ENCODE measurements around the gene HERC5.

Gene HERC5

DNA sequence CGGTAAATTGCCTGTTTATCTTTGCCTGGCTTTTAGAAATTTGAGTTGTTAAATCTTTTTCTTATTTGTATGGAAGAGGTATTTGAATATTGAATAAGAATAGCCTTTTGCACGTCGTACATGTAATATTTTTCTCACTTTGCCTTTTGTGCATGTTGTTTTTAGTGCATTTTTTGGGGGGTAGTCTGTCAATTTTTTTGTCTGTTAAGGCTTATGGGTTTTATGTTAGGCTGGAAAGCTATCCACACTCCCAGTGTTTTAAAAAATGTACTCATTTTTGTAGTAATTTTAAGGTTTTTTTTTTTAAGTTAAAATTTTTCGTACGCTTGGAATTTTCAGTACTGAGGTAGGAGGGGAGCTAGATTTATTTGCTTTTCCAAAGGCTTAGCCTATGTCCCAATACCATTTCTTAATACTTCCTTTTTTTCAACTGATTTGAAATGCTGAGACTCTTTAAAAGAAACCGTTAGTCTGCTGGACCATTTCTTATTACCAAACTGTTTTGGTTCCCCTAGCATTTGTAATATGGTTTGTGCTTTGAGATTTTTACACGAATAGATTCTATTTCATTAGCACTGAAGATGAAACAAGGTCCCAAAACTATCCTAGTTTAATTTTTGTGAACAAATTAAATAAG, 1.3 kb downstream of the HERC5 start:
- intact Hi-C loops (cut with micrococcal nuclease), result loop anchor here (2.0 kb wide), 1 partner anchor 61 kb away; no protein-coding TSS in a partner anchor
- H3K27ac Mint-ChIP-seq, result peak overlapping the region; percentile 89
- H3K4me3 Mint-ChIP-seq, result peak overlapping the region; percentile 96
- peaks cover 13% of the 10 kb centered on the region for H3K36me3 Mint-ChIP-seq (ENCODE audit: low read depth)
- peaks cover 13% of the 10 kb centered on the region for H3K4me1 Mint-ChIP-seq (ENCODE audit: low read depth)
- no peaks in the 10 kb centered on the region for H3K9me3 Mint-ChIP-seq
- H3K27me3 Mint-ChIP-seq, result peaks cover 5% of the 10 kb centered on the region

DNA sequence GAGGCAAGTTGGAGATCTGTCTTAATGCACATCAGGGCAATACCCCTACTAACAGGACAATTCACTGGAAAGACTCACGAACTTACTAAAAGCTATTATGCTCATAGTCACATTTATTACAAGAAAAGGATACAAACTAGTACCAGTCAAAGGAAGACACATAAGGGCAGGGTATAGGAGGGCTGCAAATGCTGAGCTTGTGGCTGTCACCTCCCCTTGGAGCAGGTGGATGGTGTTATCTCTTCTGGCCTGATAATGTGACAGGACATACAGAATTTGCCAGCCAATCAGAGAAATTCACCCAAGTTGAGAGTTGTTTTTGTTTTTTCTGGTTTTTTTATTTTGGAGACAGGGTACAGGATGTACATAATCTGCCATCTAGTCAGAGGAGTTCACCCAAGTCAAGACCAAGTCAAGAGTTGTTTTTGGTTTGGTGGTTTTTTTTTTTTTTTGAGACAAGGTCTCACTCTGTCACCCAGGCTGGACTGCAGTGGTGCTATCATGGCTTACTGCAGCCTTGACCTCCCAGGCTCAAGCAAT, 8.8 kb downstream of the HERC5 start:
- intact Hi-C loops (cut with micrococcal nuclease), result no loop called here
- no peaks in the 10 kb centered on the region for H3K9me3 Mint-ChIP-seq
- no peak overlapping the region for H3K27ac Mint-ChIP-seq
- H3K27me3 Mint-ChIP-seq, result no peaks in the 10 kb centered on the region
- H3K36me3 Mint-ChIP-seq (ENCODE audit: low read depth), result peaks cover 26% of the 10 kb centered on the region
- H3K4me1 Mint-ChIP-seq (ENCODE audit: low read depth), result no peaks in the 10 kb centered on the region
- no peak overlapping the region for H3K4me3 Mint-ChIP-seq

DNA sequence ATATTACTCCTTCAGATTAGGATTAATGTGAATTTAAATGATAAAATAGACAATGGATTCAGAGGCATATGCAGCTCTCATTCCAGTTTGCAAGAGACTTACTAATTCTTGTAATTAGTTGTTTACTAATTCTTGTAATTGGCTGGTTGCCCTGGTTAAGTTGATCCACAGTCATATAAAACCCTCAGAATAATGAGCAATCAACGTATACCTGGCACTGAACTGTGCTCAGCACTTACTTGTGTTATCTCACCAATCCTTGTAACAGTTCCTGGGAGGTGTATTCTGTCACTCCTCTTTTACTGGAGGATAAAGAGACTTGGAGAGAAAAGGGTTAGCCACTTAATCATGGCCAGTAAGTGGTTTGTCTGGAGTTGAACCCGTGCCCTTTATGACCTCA, 10.5 kb downstream of the HERC5 start:
- Mint-ChIP-seq H3K4me1 (ENCODE audit: low read depth) (no peaks in the 10 kb centered on the region), H3K36me3 (ENCODE audit: low read depth) (peaks cover 26% of the 10 kb centered on the region), H3K9me3 (no peaks in the 10 kb centered on the region), H3K27me3 (no peaks in the 10 kb centered on the region), H3K4me3 (no peak overlapping the region), H3K27ac (no peak overlapping the region)
- intact Hi-C loops (cut with micrococcal nuclease), result no loop called here

DNA sequence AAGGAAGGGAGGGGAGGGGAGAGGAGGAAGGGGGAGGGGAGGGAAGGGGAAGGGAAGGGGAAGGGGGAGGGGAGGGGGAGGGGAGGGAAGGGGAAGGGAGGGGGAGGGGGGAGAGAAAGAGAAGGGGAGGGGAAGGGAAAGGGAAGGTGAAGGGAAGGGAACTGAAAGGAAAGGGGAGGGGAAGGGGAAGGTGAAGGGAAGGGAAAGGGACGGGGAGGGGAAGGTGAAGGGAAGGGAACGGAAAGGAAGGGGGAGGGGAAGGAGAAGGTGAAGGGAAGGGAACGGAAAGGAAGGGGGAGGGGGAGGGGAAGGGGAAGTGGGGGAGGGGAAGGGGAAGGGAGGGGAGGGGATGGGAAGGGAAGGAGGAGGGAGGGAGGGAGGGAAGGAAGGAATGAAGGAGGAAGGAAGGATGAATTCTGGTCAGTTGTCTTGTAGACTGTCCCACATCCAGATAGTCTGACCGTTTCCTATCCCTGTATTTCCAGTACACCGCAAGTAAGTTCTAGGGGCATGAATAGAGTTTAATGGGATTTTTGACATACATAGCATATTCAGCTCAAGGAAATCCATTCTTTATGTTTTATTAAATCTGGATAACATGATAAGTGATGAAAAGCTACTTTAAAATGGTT, 20.4 kb downstream of the HERC5 start:
- H3K36me3 Mint-ChIP-seq (ENCODE audit: low read depth), result peaks cover 12% of the 10 kb centered on the region
- no peaks in the 10 kb centered on the region for H3K27me3 Mint-ChIP-seq
- H3K4me1 Mint-ChIP-seq (ENCODE audit: low read depth), result peaks cover 11% of the 10 kb centered on the region
- intact Hi-C loops (cut with micrococcal nuclease), result no loop called here
- no peaks in the 10 kb centered on the region for H3K9me3 Mint-ChIP-seq
- no peak overlapping the region for H3K27ac Mint-ChIP-seq
- H3K4me3 Mint-ChIP-seq, result no peak overlapping the region

DNA sequence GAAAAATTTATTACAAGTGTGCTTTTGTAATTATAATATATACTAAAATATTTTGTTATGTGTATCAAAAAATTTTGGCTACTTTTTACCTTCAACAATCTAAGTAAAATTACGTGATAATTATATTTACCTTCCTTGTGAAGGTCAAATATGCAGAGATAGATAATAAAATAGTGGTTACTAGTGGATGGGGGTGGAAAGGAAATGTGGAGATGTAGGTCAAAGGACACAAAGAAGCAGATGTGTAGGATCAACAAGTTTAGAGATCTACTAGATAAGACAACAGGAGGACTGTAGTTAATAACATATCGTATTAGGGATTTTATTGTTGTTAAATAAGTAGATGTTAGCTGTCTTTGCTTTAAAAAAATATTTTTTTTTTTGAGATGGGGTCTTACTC, 21.3 kb downstream of the HERC5 start:
- intact Hi-C loops (cut with micrococcal nuclease), result no loop called here
- Mint-ChIP-seq H3K9me3 (no peaks in the 10 kb centered on the region), H3K27ac (no peak overlapping the region), H3K4me1 (ENCODE audit: low read depth) (peaks cover 10% of the 10 kb centered on the region), H3K4me3 (no peak overlapping the region), H3K27me3 (no peaks in the 10 kb centered on the region), H3K36me3 (ENCODE audit: low read depth) (peaks cover 8% of the 10 kb centered on the region)

DNA sequence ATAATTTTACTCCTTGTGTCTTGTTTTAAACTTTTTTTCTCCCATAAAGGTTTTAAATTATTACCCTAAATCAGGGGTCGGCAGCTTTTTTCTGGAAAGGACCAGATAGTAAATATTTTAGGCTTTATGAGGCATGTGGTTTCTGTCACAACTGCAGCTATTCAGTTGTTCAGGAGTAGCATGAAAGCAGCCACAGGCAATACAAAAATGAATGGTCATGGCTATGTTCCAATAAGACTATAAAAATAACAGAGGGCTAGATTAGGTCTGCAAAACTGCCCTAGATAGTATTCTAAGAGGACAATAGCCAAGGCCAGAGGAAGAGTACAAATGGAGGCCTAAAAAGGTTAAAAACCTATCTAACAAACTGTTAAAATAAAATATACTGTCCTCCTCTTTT, 24.6 kb downstream of the HERC5 start:
- H3K36me3 Mint-ChIP-seq (ENCODE audit: low read depth), result no peaks in the 10 kb centered on the region
- H3K27ac Mint-ChIP-seq, result no peak overlapping the region
- peaks cover 7% of the 10 kb centered on the region for H3K4me1 Mint-ChIP-seq (ENCODE audit: low read depth)
- no peaks in the 10 kb centered on the region for H3K9me3 Mint-ChIP-seq
- no peaks in the 10 kb centered on the region for H3K27me3 Mint-ChIP-seq
- H3K4me3 Mint-ChIP-seq, result no peak overlapping the region
- intact Hi-C loops (cut with micrococcal nuclease), result no loop called here

DNA sequence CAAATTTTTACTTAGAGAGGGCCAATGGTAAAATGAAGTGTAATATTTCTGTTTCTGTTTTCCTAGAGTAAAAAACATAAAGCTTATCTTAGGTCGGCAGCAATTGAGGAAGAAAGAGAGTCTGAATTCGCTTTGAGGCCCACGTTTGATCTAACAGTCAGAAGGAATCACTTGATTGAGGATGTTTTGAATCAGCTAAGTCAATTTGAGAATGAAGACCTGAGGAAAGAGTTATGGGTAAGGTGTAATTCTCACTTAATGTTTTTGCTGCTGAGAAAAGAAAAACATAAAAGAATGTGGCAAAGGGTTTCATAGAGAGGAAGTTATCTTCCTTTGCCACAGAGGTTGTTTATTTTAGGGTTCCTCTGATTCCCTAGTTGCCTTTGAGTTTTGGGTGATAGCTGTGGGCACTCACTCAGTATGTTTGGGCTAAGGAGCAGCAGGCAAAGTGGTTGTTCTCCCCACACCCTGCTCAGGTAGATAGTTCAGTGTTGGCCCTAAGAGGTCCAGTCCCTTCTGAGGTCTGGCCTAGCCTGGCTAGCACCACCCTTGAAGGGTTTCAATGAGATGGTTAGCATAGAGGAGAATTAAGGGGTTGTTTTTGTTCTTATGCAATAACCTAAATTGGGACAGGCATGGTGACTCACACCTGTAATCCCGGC, 32.3 kb downstream of the HERC5 start:
- no peak overlapping the region for H3K27ac Mint-ChIP-seq
- no peak overlapping the region for H3K4me3 Mint-ChIP-seq
- H3K27me3 Mint-ChIP-seq, result no peaks in the 10 kb centered on the region
- H3K36me3 Mint-ChIP-seq (ENCODE audit: low read depth), result peaks cover 12% of the 10 kb centered on the region
- intact Hi-C loops (cut with micrococcal nuclease), result no loop called here
- H3K9me3 Mint-ChIP-seq, result no peaks in the 10 kb centered on the region
- no peaks in the 10 kb centered on the region for H3K4me1 Mint-ChIP-seq (ENCODE audit: low read depth)

DNA sequence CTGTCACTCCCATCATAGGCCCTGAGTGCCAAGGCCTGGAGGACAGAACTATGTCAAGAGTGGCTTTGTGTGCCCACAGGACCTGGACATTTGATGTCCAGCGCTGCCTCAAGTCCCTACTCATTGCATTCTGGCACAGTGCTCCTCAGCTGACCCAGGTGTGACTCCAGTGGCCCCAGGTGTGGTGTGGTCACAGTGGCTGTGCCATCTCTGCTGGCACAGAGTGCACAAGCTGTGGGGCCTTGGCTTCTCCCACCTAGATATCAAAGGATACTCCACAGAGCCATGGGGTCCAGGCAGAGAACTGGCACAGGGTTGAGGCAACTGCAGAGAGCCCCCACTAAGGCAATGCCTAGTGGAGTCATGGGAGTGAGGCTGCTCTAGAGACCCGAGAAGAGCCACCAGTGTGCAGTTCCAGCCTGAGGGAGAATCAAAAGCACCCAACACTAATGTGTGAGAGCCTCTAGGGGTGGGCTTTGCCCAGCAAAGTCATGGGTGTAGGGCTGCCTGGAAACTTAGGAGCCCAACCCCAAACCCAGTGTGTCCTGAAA, 41.0 kb downstream of the HERC5 start:
- no peaks in the 10 kb centered on the region for H3K27me3 Mint-ChIP-seq
- H3K9me3 Mint-ChIP-seq, result no peaks in the 10 kb centered on the region
- H3K36me3 Mint-ChIP-seq (ENCODE audit: low read depth), result peaks cover 15% of the 10 kb centered on the region

DNA sequence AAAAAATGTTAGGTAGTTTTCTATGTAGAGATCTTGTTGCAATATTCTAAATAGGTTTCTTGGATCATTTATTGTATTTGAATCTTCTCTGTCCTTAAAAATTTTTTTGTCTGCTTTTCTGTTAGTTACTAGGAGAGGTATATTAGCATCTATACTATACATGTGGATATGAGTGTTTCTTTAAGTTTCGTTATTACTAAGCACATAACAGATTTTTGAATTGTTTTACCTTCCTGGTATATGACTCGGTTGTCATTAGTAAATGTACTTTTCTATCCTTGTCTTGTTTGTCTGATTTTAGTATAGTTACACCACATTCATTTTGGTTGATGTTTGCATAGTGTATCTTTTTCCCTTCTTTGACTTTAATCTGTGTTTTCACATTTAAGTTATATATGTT, 46.4 kb downstream of the HERC5 start:
- H3K27ac Mint-ChIP-seq, result no peak overlapping the region

More for the DNA sequence above, 41.0 kb downstream of the HERC5 start:
- intact Hi-C loops (cut with micrococcal nuclease), result no loop called here
- Mint-ChIP-seq H3K4me3 (no peak overlapping the region), H3K27ac (no peak overlapping the region), H3K4me1 (ENCODE audit: low read depth) (no peaks in the 10 kb centered on the region)

DNA sequence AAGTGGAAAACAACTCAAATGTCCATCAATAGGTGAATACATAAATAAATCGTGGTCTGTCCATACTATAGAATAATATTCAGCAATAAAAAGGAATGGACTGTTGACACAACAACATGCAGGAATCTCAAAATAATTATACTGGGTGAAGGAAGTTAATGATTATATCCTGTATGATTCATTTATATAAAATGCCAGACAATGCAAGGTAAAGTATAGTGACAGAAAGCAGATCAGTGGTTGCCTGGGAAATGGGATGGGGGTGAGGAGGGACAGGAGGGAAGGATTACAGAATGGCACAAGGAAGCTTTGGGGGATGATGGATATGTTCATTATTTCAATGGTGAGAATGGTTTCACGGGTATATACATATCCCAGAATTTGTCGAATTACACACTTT, 54.3 kb downstream of the HERC5 start:
- peaks cover 6% of the 10 kb centered on the region for H3K4me1 Mint-ChIP-seq (ENCODE audit: low read depth)
- H3K27me3 Mint-ChIP-seq, result no peaks in the 10 kb centered on the region
- H3K4me3 Mint-ChIP-seq, result no peak overlapping the region
- no peaks in the 10 kb centered on the region for H3K9me3 Mint-ChIP-seq
- H3K27ac Mint-ChIP-seq, result no peak overlapping the region
- H3K36me3 Mint-ChIP-seq (ENCODE audit: low read depth), result no peaks in the 10 kb centered on the region
- intact Hi-C loops (cut with micrococcal nuclease), result loop anchor here (10.0 kb wide), 1 partner anchor 476 kb away; no protein-coding TSS in a partner anchor

More for the DNA sequence above, 46.4 kb downstream of the HERC5 start:
- Mint-ChIP-seq H3K27me3 (no peaks in the 10 kb centered on the region), H3K4me3 (no peak overlapping the region), H3K9me3 (no peaks in the 10 kb centered on the region), H3K4me1 (ENCODE audit: low read depth) (peaks cover under 1% of the 10 kb centered on the region), H3K36me3 (ENCODE audit: low read depth) (peaks cover 7% of the 10 kb centered on the region)
- intact Hi-C loops (cut with micrococcal nuclease), result no loop called here

DNA sequence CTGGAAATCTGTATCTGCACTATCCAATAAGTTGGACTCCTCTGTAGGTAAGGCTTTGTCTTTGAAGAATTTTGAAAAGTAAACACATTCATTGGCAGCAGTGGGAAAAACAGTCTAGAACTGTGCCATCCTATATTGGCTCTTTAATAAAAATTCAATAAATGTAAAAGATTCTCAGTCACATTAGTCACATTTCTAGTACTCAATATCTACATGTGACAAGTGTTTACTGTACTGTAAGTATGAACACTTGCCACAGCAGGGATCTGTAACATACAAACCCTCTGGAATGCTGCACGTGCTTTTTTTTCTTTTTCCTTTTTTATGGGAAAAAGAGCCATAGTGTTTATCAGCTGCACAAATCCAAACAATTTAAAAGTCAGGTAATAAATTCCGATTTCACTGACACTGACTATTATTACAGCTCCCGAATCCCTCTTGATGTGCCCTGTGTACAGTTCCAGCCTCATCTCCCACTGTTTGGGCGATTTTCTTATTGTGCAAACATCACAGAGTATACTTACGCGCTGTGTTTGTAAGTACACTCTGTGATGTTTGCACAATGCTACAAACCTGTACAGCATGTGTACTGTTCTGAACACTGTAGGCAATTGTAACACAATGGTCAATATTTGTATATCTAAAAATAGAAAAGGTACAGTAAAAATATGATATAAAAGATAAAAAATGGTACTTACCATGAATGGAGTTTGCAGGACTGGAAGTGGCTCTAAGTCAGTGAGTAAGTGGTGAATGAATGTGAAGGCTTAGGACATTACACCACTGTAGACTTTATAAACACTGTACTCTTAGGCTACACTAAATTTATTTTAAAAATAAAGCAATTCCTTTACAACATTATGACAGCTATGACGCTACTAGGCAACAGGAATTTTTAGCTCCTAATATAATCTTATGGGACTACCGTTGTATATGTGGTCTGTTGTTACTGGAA, 57.9 kb downstream of the HERC5 start:
- H3K4me1 Mint-ChIP-seq (ENCODE audit: low read depth), result no peaks in the 10 kb centered on the region

DNA sequence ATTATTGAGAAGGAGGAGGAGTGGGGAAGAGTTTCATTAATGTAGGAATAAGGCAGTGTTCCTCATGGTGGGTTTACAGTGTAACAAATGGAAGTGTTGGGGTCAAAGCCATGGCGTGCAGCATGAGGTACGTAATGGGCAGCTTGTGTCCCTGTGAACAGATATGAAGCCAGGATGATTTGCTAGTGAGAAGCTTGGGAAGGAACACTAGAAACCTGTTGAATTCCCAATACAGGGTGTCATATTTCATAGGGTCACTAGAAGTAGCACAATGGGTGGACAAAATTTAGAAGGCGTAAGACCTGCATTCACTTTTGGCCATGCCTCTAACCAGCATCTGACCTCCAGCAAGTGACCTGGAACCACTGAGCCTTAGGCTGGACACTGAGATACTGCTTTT, 59.8 kb downstream of the HERC5 start:
- Mint-ChIP-seq H3K27me3 (no peaks in the 10 kb centered on the region), H3K9me3 (no peaks in the 10 kb centered on the region), H3K4me1 (ENCODE audit: low read depth) (peaks cover under 1% of the 10 kb centered on the region), H3K36me3 (ENCODE audit: low read depth) (peaks cover 13% of the 10 kb centered on the region), H3K27ac (no peak overlapping the region), H3K4me3 (no peak overlapping the region)
- intact Hi-C loops (cut with micrococcal nuclease), result loop anchor here (5.0 to 10.0 kb wide), 2 partner anchors 234 to 482 kb away; partner anchors contain the start of gene PPM1K

More for the DNA sequence above, 57.9 kb downstream of the HERC5 start:
- H3K4me3 Mint-ChIP-seq, result no peak overlapping the region
- no peak overlapping the region for H3K27ac Mint-ChIP-seq
- no peaks in the 10 kb centered on the region for H3K9me3 Mint-ChIP-seq
- intact Hi-C loops (cut with micrococcal nuclease), result loop anchor here (1.0 to 10.0 kb wide), 4 partner anchors 146 to 480 kb away; partner anchors contain the start of gene PPM1K
- H3K27me3 Mint-ChIP-seq, result no peaks in the 10 kb centered on the region
- no peaks in the 10 kb centered on the region for H3K36me3 Mint-ChIP-seq (ENCODE audit: low read depth)

DNA sequence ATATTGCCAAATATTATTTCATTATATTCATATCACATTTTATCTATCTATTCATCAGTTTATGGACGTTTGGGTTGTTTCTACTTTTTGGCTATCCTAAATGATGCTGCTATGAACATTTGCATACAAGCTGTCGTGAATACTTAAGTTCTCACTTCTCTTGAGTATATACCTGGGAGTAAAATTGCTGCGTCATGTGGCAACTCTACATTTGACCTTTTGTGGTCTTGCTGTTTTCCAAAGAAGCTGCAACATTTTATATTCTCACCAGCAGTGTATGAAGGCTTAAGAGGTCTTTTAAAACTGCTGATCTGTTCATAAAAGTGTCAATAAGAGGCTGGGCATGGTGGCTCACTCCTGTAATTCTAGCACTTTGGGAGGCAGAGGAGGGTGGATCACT, 60.9 kb downstream of the HERC5 start:
- Mint-ChIP-seq H3K36me3 (ENCODE audit: low read depth) (peaks cover 16% of the 10 kb centered on the region), H3K27me3 (no peaks in the 10 kb centered on the region), H3K9me3 (no peaks in the 10 kb centered on the region), H3K4me1 (ENCODE audit: low read depth) (peaks cover 8% of the 10 kb centered on the region), H3K4me3 (no peak overlapping the region), H3K27ac (no peak overlapping the region)
- intact Hi-C loops (cut with micrococcal nuclease), result loop anchor here (2.0 to 10.0 kb wide), 3 partner anchors 59 to 483 kb away; partner anchors contain the start of gene PPM1K
